CD14-positive monocyte (primary cell): ENCODE data around the gene MMD2. TPM values are rescaled to one million over a fixed set of nuclear protein-coding genes. Genes with fewer than 3 reads are reported as not detected.

Experiments
- DNase-seq, 3 donors: peaks; one replicate each; pipeline ENCODE4 v3.0.0-alpha.2; 2011 to 2022
- H2AFZ ChIP-seq: 2 replicates; pipeline ENCODE4 v1.6.0; 2012; ENCODE audit warnings: mild to moderate bottlenecking, low read depth, low read length, inconsistent platforms; ENCODE audit not compliant: insufficient read depth, poor library complexity, severe bottlenecking
- H3K27ac ChIP-seq, 2 donors: 1 replicate in 1 of 2; 2 replicates in 1 of 2; pipeline ENCODE4 v1.5.1; 2012 to 2013; ENCODE audit warnings: low read length in 2 of 2, control low read depth in 1 of 2, inconsistent platforms in 1 of 2, low read depth in 1 of 2, mild to moderate bottlenecking in 1 of 2
- H3K27me3 ChIP-seq, 2 donors: one replicate each; pipeline versions ENCODE4 v1.6.0 to v1.6.1; 2011 to 2013; ENCODE audit warnings: low read length in 2 of 2; ENCODE audit not compliant: control insufficient read depth in 2 of 2, insufficient read depth in 2 of 2
- H3K36me3 ChIP-seq, 2 donors: replicated peaks in 1 of 2; 1 replicate in 1 of 2; 2 replicates in 1 of 2; pipeline versions ENCODE4 v1.5.1 to v1.6.1; 2012 to 2013; ENCODE audit warnings: low read length in 2 of 2, control low read depth in 1 of 2, inconsistent platforms in 1 of 2, mild to moderate bottlenecking in 1 of 2; ENCODE audit not compliant: insufficient read depth in 2 of 2, control insufficient read depth in 1 of 2
- H3K4me1 ChIP-seq, 2 donors: 1 replicate in 1 of 2; 2 replicates in 1 of 2; pipeline versions ENCODE4 v1.5.1 to v1.6.1; 2012 to 2013; ENCODE audit warnings: low read length in 2 of 2, control low read depth in 1 of 2, inconsistent platforms in 1 of 2, mild to moderate bottlenecking in 1 of 2, moderate library complexity in 1 of 2; ENCODE audit not compliant: insufficient read depth in 2 of 2, control insufficient read depth in 1 of 2
- H3K4me2 ChIP-seq: replicated peaks from 2 replicates; pipeline ENCODE3; 2012; ENCODE audit warnings: low read length, moderate library complexity, mild to moderate bottlenecking; ENCODE audit not compliant: poor library complexity, severe bottlenecking; ENCODE audit errors: extremely low read depth
- H3K4me3 ChIP-seq, 3 experiments: fragments of 200-600 bp in 1 of 3; sonication (generic) in 1 of 3; replicated peaks in 1 of 3; 1 replicate in 2 of 3; 2 replicates in 1 of 3; pipeline ENCODE4 v1.5.1; 2011 to 2013; ENCODE audit warnings: low read length in 3 of 3, mild to moderate bottlenecking in 3 of 3, control low read depth in 2 of 3, low read depth in 2 of 3, inconsistent platforms in 1 of 3, moderate library complexity in 1 of 3
- H3K79me2 ChIP-seq: 2 replicates; pipeline ENCODE4 v1.6.0; 2012; ENCODE audit warnings: mild to moderate bottlenecking, control low read depth, inconsistent platforms, low read length, moderate library complexity; ENCODE audit not compliant: insufficient read depth
- H3K9ac ChIP-seq: 2 replicates; pipeline ENCODE4 v1.6.0; 2017; ENCODE audit warnings: low read length, mild to moderate bottlenecking; ENCODE audit not compliant: insufficient read depth, poor library complexity, severe bottlenecking
- H3K9me3 ChIP-seq, 2 donors: replicated peaks in 1 of 2; 1 replicate in 1 of 2; 2 replicates in 1 of 2; pipeline versions ENCODE4 v1.5.1 to v1.6.1; 2012 to 2013; ENCODE audit warnings: low read length in 2 of 2, control low read depth in 1 of 2; ENCODE audit not compliant: control insufficient read depth in 1 of 2, insufficient read depth in 1 of 2
- H4K20me1 ChIP-seq: 2 replicates; pipeline ENCODE4 v1.6.0; 2012; ENCODE audit warnings: mild to moderate bottlenecking, low read length, control low read depth, moderate library complexity; ENCODE audit not compliant: insufficient read depth
- H3K27ac Mint-ChIP-seq, 7 donors: one replicate each; pipeline ENCODE4 v1.8.0; 2020; ENCODE audit warnings: mild to moderate bottlenecking in 7 of 7, mixed read lengths in 7 of 7, moderate library complexity in 6 of 7, inconsistent platforms in 2 of 7
- H3K27me3 Mint-ChIP-seq, 3 donors: one replicate each; pipeline ENCODE4 v1.8.0; 2021 to 2022; ENCODE audit warnings: low read depth in 3 of 3, mild to moderate bottlenecking in 3 of 3, mixed read lengths in 3 of 3, moderate library complexity in 3 of 3, inconsistent platforms in 1 of 3
- H3K36me3 Mint-ChIP-seq, 2 donors: one replicate each; pipeline ENCODE4 v1.8.0; 2020; ENCODE audit warnings: mixed read lengths in 2 of 2, inconsistent platforms in 1 of 2, mild to moderate bottlenecking in 1 of 2
- H3K4me1 Mint-ChIP-seq: one replicate; pipeline ENCODE4 v1.8.0; 2020; ENCODE audit warnings: mild to moderate bottlenecking, mixed read lengths
- H3K4me3 Mint-ChIP-seq, 2 donors: one replicate each; pipeline ENCODE4 v1.8.0; 2020; ENCODE audit warnings: mild to moderate bottlenecking in 2 of 2, mixed read lengths in 2 of 2, moderate library complexity in 1 of 2
- H3K9me3 Mint-ChIP-seq, 7 donors: one replicate each; pipeline ENCODE4 v1.8.0; 2020 to 2022; ENCODE audit warnings: mixed read lengths in 7 of 7, mild to moderate bottlenecking in 6 of 7, moderate library complexity in 6 of 7, inconsistent platforms in 2 of 7
- WGBS: methylation state at CpG from one replicate; pipeline ENCODE4 v1.1.5; 2013; ENCODE audit warnings: missing lambda C conversion rate; ENCODE audit not compliant: insufficient coverage; 5-methylcytosine and 5-hydroxymethylcytosine counted together
- intact Hi-C, 2 donors: fragments of 100-400 bp; cut with micrococcal nuclease; formaldehyde crosslinking; loops; one replicate each; pipeline versions ENCODE4 v1.15.0 to v1.15.1; 2023
- polyA plus RNA-seq, 3 donors: library from polyadenylated mRNA; depleted of rRNA in 1 of 3; unstranded in 2 of 3; stranded (reverse) in 1 of 3; fragments of 300-500 nt in 2 of 3; fragments of >200 nt in 1 of 3; fragmentation: Illumina TruSeq in 2 of 3; gene quantifications; 1 replicate in 2 of 3; 2 replicates in 1 of 3; pipeline ENCODE4 v1.2.3, GENCODE V29; 2012 to 2021
- TF ChIP-seq, protein P1 (sequence below): fragments of 200-600 bp; IDR thresholded peaks from one replicate; pipeline ENCODE4 v1.8.0; 2022; ENCODE audit warnings: antibody characterized with exemption, mild to moderate bottlenecking

The MMD2 gene
- polyA plus RNA-seq, 3 donors = not detected

DNA sequence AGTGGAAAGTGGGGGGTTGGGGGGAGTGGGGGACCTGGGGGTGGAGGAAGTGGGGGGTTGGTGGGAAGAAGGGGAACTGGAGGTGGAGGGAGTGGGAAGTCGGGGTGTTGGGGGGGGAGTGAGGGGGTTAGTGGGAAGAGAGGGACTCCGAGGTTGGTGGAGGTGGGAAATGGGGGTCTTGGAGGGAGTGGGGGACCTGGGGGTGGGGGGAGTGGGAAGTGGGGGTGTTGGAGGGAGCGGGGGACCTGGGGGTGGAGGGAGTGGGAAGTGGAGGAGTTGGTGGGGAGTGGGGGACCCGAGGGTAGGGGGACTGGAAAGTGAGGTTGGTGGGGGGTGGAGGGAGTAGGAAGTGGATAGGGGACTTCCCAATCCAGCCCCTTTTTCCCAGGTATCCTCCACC lies 906 bp upstream of the MMD2 start:
- Mint-ChIP-seq H3K4me3 (no peak overlapping the region), H3K36me3 (peaks cover 0 to 3% of the 10 kb centered on the region in 2 donors), H3K27ac (no peak overlapping the region), H3K27me3 (peaks cover 27 to 55% (median 40%) of the 10 kb centered on the region in 3 donors), H3K9me3 (peaks cover 0 to 14% (median 0%) of the 10 kb centered on the region in 7 donors), H3K4me1 (no peaks in the 10 kb centered on the region)
- Histone ChIP-seq H3K27ac (no peak overlapping the region), H3K36me3 (no peaks in the 10 kb centered on the region), H3K27me3 (peaks cover 8 to 26% of the 10 kb centered on the region in 2 donors), H3K4me2 (no peak overlapping the region), H3K4me1 (no peaks in the 10 kb centered on the region), H3K4me3 (no peak overlapping the region), H3K9me3 (no peaks in the 10 kb centered on the region), H3K79me2 (no peaks in the 10 kb centered on the region), H4K20me1 (no peaks in the 10 kb centered on the region), H2AFZ (no peak overlapping the region), H3K9ac (no peak overlapping the region)
- WGBS = no CpG with 5 or more reads among the region's 4 CpGs
- TF ChIP-seq, protein P1, sequence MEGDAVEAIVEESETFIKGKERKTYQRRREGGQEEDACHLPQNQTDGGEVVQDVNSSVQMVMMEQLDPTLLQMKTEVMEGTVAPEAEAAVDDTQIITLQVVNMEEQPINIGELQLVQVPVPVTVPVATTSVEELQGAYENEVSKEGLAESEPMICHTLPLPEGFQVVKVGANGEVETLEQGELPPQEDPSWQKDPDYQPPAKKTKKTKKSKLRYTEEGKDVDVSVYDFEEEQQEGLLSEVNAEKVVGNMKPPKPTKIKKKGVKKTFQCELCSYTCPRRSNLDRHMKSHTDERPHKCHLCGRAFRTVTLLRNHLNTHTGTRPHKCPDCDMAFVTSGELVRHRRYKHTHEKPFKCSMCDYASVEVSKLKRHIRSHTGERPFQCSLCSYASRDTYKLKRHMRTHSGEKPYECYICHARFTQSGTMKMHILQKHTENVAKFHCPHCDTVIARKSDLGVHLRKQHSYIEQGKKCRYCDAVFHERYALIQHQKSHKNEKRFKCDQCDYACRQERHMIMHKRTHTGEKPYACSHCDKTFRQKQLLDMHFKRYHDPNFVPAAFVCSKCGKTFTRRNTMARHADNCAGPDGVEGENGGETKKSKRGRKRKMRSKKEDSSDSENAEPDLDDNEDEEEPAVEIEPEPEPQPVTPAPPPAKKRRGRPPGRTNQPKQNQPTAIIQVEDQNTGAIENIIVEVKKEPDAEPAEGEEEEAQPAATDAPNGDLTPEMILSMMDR = no peak
- DNase-seq = no peak
- intact Hi-C loops = no loop called here

DNA sequence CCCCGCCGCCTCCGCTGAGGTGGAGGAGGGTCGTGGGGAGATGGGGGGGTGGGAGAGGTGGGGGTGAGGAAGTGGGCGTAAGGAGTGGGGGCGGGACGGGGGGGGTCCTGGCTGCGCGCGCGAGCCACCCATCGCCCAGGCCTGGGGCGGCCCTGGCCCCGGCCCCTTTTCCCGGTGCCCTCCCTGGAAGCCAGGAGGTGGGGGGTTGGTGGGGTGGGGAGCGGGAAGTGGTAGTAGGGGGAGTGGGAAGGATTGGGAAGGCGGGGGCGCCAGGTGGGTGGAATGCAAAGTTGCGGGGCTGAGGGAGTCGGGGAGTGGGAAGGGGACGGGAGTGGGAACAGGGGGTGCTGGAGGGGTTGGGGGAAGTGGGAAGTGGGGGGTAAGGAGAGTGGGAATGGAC lies 319 bp upstream of the MMD2 start:
- H3K9ac ChIP-seq = no peak overlapping the region

More for the DNA sequence above, 319 bp upstream of the MMD2 start:
- Mint-ChIP-seq H3K9me3 (peaks cover 0 to 14% (median 0%) of the 10 kb centered on the region in 7 donors), H3K4me1 (no peaks in the 10 kb centered on the region), H3K27me3 (peaks cover 22 to 56% (median 40%) of the 10 kb centered on the region in 3 donors), H3K27ac (no peak overlapping the region), H3K36me3 (peaks cover 0 to 3% of the 10 kb centered on the region in 2 donors), H3K4me3 (no peak overlapping the region)
- Histone ChIP-seq H3K27ac (no peak overlapping the region), H3K36me3 (no peaks in the 10 kb centered on the region), H2AFZ (no peak overlapping the region), H3K9me3 (no peaks in the 10 kb centered on the region), H3K27me3 (peaks cover 8 to 26% of the 10 kb centered on the region in 2 donors), H3K79me2 (no peaks in the 10 kb centered on the region), H3K4me3 (no peak overlapping the region), H3K4me1 (no peaks in the 10 kb centered on the region), H4K20me1 (no peaks in the 10 kb centered on the region), H3K4me2 (no peak overlapping the region)
- DNase-seq = no peak
- 4% methylated on average over 4 of the region's 21 CpGs for WGBS
- TF ChIP-seq, protein P1 = no peak
- intact Hi-C loops = no loop called here
